HEK293 (cell line): ENCODE measurements around the gene TNFRSF4.

Experiments
- CTCF ChIA-PET: fragments of 350-600 bp; formaldehyde crosslinking; extraction: SDS; loops from one replicate; lab custom pipeline; 2021; ENCODE audit warnings: antibody characterized with exemption; lab: Yijun Ruan, JAX
- POLR2A ChIA-PET: fragments of 300-600 bp; formaldehyde crosslinking; extraction: SDS; loops from one replicate; lab custom pipeline; 2020; ENCODE audit warnings: antibody characterized with exemption, inconsistent platforms; lab: Yijun Ruan, JAX
- H3K27ac ChIP-seq: fragments of 200-500 bp; sonication (Bioruptor generic); 2 replicates; pipeline ENCODE4 v1.5.1; 2014; ENCODE audit warnings: low read depth, low read length, control low read depth, inconsistent platforms; ENCODE audit errors: extremely low read depth
- H3K36me3 ChIP-seq, 2 experiments: fragments of 200-500 bp in 1 of 2; sonication (Bioruptor generic) in 1 of 2; 1 replicate in 1 of 2; 2 replicates in 1 of 2; pipeline ENCODE4 v1.5.1; 2014 to 2017; ENCODE audit warnings: inconsistent platforms in 2 of 2, low read length in 2 of 2; ENCODE audit not compliant: control insufficient read depth in 2 of 2, insufficient read depth in 1 of 2
- H3K4me1 ChIP-seq: fragments of 200-500 bp; sonication (Bioruptor generic); 2 replicates; pipeline ENCODE4 v1.5.1; 2014; ENCODE audit warnings: mild to moderate bottlenecking, low read length, inconsistent platforms; ENCODE audit not compliant: control insufficient read depth, insufficient read depth
- H3K4me3 ChIP-seq: 2 replicates; pipeline ENCODE4 v1.5.1; 2011; ENCODE audit warnings: low read depth, mild to moderate bottlenecking, control low read depth, low read length, moderate library complexity
- H3K9me3 ChIP-seq: fragments of 200-500 bp; sonication (Bioruptor generic); 2 replicates; pipeline ENCODE4 v1.5.1; 2014; ENCODE audit warnings: low read depth, low read length, inconsistent platforms; ENCODE audit not compliant: control insufficient read depth, insufficient read depth
- BCL11A ChIP-seq: fragments of 450-650 bp; formaldehyde crosslinking; IDR thresholded peaks from 2 replicates; pipeline ENCODE4 v1.5.1; 2016; ENCODE audit warnings: low read depth, missing biosample characterization, missing genetic modification characterization
- EGR2 ChIP-seq: fragments of 450-650 bp; formaldehyde crosslinking; IDR thresholded peaks from 2 replicates; pipeline ENCODE4 v1.5.1; 2016; ENCODE audit warnings: low read depth, missing biosample characterization, missing genetic modification characterization
- ELK4 ChIP-seq: IDR thresholded peaks from 2 replicates; pipeline ENCODE4 v1.6.1; 2011; ENCODE audit warnings: mild to moderate bottlenecking, low read depth, low read length, borderline replicate concordance
- GLIS2 ChIP-seq: fragments of 450-650 bp; formaldehyde crosslinking; IDR thresholded peaks from 2 replicates; pipeline ENCODE4 v1.5.1; 2016; ENCODE audit warnings: missing biosample characterization, missing genetic modification characterization
- HIC1 ChIP-seq: fragments of 450-650 bp; formaldehyde crosslinking; IDR thresholded peaks from 2 replicates; pipeline ENCODE4 v1.5.1; 2016; ENCODE audit warnings: missing biosample characterization, missing genetic modification characterization
- PRDM10 ChIP-seq: fragments of 450-650 bp; formaldehyde crosslinking; IDR thresholded peaks from 2 replicates; pipeline ENCODE4 v1.5.1; 2016; ENCODE audit warnings: missing biosample characterization, missing genetic modification characterization
- YY2 ChIP-seq: fragments of 450-650 bp; formaldehyde crosslinking; IDR thresholded peaks from 2 replicates; pipeline ENCODE4 v1.5.1; 2016; ENCODE audit warnings: missing biosample characterization, missing genetic modification characterization
- ZBTB10 ChIP-seq: fragments of 450-650 bp; formaldehyde crosslinking; IDR thresholded peaks from 2 replicates; pipeline ENCODE4 v1.5.1; 2016; ENCODE audit warnings: missing biosample characterization, missing genetic modification characterization
- ZBTB49 ChIP-seq: fragments of 450-650 bp; formaldehyde crosslinking; IDR thresholded peaks from 2 replicates; pipeline ENCODE4 v1.5.1; 2016; ENCODE audit warnings: missing biosample characterization, missing genetic modification characterization, low read depth
- ZBTB7A ChIP-seq: fragments of 450-650 bp; formaldehyde crosslinking; IDR thresholded peaks from 2 replicates; pipeline ENCODE4 v1.5.1; 2016; ENCODE audit warnings: low read depth, missing biosample characterization, missing genetic modification characterization
- ZBTB8A ChIP-seq: fragments of 450-650 bp; formaldehyde crosslinking; IDR thresholded peaks from 2 replicates; pipeline ENCODE4 v1.5.1; 2016; ENCODE audit warnings: missing biosample characterization, missing genetic modification characterization
- ZNF112 ChIP-seq: fragments of 450-650 bp; formaldehyde crosslinking; IDR thresholded peaks from 2 replicates; pipeline ENCODE4 v1.5.0; 2017; ENCODE audit warnings: missing biosample characterization, missing genetic modification characterization
- ZNF19 ChIP-seq: fragments of 450-650 bp; formaldehyde crosslinking; IDR thresholded peaks from 2 replicates; pipeline ENCODE4; 2016; ENCODE audit warnings: missing biosample characterization, missing genetic modification characterization, low read depth
- ZNF521 ChIP-seq: fragments of 450-650 bp; formaldehyde crosslinking; IDR thresholded peaks from 2 replicates; pipeline ENCODE4 v1.5.1; 2017; ENCODE audit warnings: missing biosample characterization, mild to moderate bottlenecking, missing genetic modification characterization
- ZNF560 ChIP-seq: fragments of 450-650 bp; formaldehyde crosslinking; IDR thresholded peaks from 2 replicates; pipeline ENCODE4 v1.5.1; 2017; ENCODE audit warnings: missing biosample characterization, missing genetic modification characterization, borderline replicate concordance
- ZNF600 ChIP-seq: fragments of 450-650 bp; formaldehyde crosslinking; IDR thresholded peaks from 2 replicates; pipeline ENCODE4 v1.5.1; 2016; ENCODE audit warnings: missing biosample characterization, missing genetic modification characterization
- ZNF626 ChIP-seq: fragments of 450-650 bp; sonication (Bioruptor Pico); formaldehyde crosslinking; IDR thresholded peaks from 2 replicates; pipeline ENCODE4 v1.5.1; 2018; ENCODE audit warnings: missing biosample characterization, missing genetic modification characterization, inconsistent platforms
- ZNF792 ChIP-seq: fragments of 450-650 bp; formaldehyde crosslinking; IDR thresholded peaks from 2 replicates; pipeline ENCODE4 v1.5.1; 2016; ENCODE audit warnings: missing biosample characterization, missing genetic modification characterization

TNFRSF4 gene

GRCh38 chr1:1235016-1235744, 21.2 kb upstream of the TNFRSF4 start:
- H3K27ac ChIP-seq, result no peak overlapping the region; the same call in 1 of the 2 replicates
- H3K4me3 ChIP-seq, result no peak overlapping the region
- ChIA-PET POLR2A (no interaction called here), CTCF (interaction anchor here (0.6 kb wide), 1 partner anchor 29 kb away, joined by 3 read pairs; no protein-coding TSS in a partner anchor)
- H3K4me1 ChIP-seq, result no peaks in the 10 kb centered on the region; the same call in 1 of the 2 replicates
- peak; percentile 8; the same call in 1 of the 2 replicates for TF ChIP-seq PRDM10 (tag by site-specific recombination)
- peak; percentile 52 for TF ChIP-seq GLIS2 (tag by site-specific recombination)
- TF ChIP-seq ZNF112 (tag by site-specific recombination), result no peak
- 0 out of 2 replicates have a peak, but pooled peaks have one; percentile 64 for TF ChIP-seq HIC1 (tag by site-specific recombination)
- no peak for TF ChIP-seq ZBTB7A (tag by site-specific recombination)
- no peak for TF ChIP-seq ZBTB10
- TF ChIP-seq ZNF560 (tag by site-specific recombination), result no peak
- TF ChIP-seq ZNF792 (tag by site-specific recombination), result no peak
- H3K36me3 ChIP-seq, result peaks cover 0 to 10% of the 10 kb centered on the region in 2 experiments; a peak in 1 of 3 replicates
- no peaks in the 10 kb centered on the region for H3K9me3 ChIP-seq

- H3K9me3 ChIP-seq, result no peaks in the 10 kb centered on the region
- no peaks in the 10 kb centered on the region; the same call in 1 of the 2 replicates for H3K4me1 ChIP-seq
- POLR2A ChIA-PET, result no interaction called here
- H3K4me3 ChIP-seq, result no peak overlapping the region
- H3K27ac ChIP-seq, result no peak overlapping the region; the same call in 1 of the 2 replicates
- CTCF ChIA-PET, result no interaction called here
- peaks cover 0 to 18% of the 10 kb centered on the region in 2 experiments; a peak in 1 of 3 replicates for H3K36me3 ChIP-seq
- 0 out of 2 replicates have a peak, but pooled peaks have one; percentile 21 for TF ChIP-seq ZNF600
- no peak for TF ChIP-seq ZNF626 (tag by site-specific recombination)
- TF ChIP-seq ZNF521 (tag by site-specific recombination), result no peak
- no peak for TF ChIP-seq ELK4
- TF ChIP-seq ZBTB8A (tag by site-specific recombination), result no peak
- no peak for TF ChIP-seq YY2
- peak; percentile 32; the same call in 1 of the 2 replicates for TF ChIP-seq EGR2 (tag by site-specific recombination)
- TF ChIP-seq ZBTB49, result no peak
- TF ChIP-seq BCL11A (tag by site-specific recombination), result peak; percentile 74
- no peak for TF ChIP-seq ZNF19 (tag by site-specific recombination)
- TF ChIP-seq ZNF792 (tag by site-specific recombination), result no peak
Measured at GRCh38 chr1:1234180-1234808, 20.3 kb upstream of the TNFRSF4 start.
